Measurements from ENCODE around the gene CTIF. TPM values are rescaled to one million over a fixed set of nuclear protein-coding genes. Genes with fewer than 3 reads are reported as not detected.

Gene CTIF
- total and polyA plus RNA-seq, 12 donors, result 20.5 to 159 (median 57.0) TPM

- peak in 3 of 7 donors; percentile 43 to 62 (median 57) for DNase-seq
- peaks cover 7 to 46% of the 10 kb centered on the region in 2 donors for H3K4me1 ChIP-seq (replicated peaks in 1 of 2)
- TF ChIP-seq CTCF (IDR thresholded peaks at IDR 0.05), result no peak
- TF ChIP-seq POLR2A (IDR thresholded peaks at IDR 0.05), result no peak
These were observed 246.3 kb downstream of the CTIF start for GRCh38 chr18:48785091-48785614.

DNA sequence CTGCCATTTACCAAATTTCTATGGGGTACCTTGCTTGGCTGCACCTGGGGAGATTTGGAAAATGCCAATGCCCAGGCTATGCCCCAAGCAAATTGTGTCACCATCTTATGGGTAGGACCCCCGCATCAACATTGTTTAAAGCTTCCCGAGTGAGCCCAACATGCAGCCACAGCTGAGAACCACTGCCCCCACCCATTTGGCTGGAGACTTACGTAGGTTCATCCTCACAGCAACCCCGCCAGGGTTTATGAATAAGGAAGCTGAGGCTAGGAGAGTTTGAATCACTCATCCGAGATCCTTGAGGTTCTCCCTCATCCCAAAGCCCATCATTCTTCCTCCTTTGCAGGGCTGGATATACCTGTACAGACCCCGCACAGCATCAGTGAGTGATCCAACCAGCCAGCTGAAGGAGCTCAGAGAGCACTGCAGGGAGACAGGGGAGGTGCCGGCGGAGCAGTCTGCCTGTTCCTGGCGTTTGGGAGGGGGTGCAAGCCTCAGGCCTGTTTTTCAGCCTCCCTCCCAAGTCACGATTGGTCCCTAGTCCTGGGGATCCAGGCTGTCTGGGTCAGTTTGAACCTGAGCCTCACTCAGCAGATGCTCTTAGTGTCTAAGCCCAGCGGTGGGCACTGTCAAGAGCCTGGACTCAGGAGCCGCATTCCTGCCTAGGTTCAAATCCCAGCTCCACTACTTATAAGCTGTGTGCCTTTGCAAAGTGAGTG is 247.1 kb downstream of the CTIF start:
- no peak overlapping the region for H3K27ac ChIP-seq
- DNase-seq, result no peak
- H3K27me3 ChIP-seq, result no peaks in the 10 kb centered on the region
- WGBS, 4 donors, result 84 to 93% (median 87%) methylated on average over 8 to 12 of the region's 12 CpGs
- H3K4me1 ChIP-seq (replicated peaks in 1 of 2), result peaks cover 7 to 45% of the 10 kb centered on the region in 2 donors
- H3K36me3 ChIP-seq (replicated peaks in 1 of 2), result no peaks in the 10 kb centered on the region
- TF ChIP-seq POLR2A (IDR thresholded peaks at IDR 0.05), result no peak
- TF ChIP-seq CTCF (IDR thresholded peaks at IDR 0.05), result no peak
- no peaks in the 10 kb centered on the region for H3K9me3 ChIP-seq (replicated peaks in 1 of 3)
- H3K4me3 ChIP-seq, result no peak overlapping the region
- intact Hi-C loops (cut with DNase I), result loop anchor here (10.0 kb wide), 3 partner anchors 111 to 239 kb away; no protein-coding TSS in a partner anchor

More at GRCh38 chr18:48785091-48785614, 246.3 kb downstream of the CTIF start:
- Histone ChIP-seq H3K36me3 (replicated peaks in 1 of 2) (no peaks in the 10 kb centered on the region), H3K27me3 (no peaks in the 10 kb centered on the region), H3K4me3 (no peak overlapping the region), H3K27ac (peak overlapping the region in 1 of 5 donors; percentile 20), H3K9me3 (replicated peaks in 1 of 3) (no peaks in the 10 kb centered on the region)
- intact Hi-C loops (cut with DNase I), result loop anchor here (10.0 kb wide), 3 partner anchors 110 to 240 kb away; no protein-coding TSS in a partner anchor
- WGBS, 4 donors, result 36 to 55% (median 48%) methylated on average over 5 of the region's 5 CpGs

DNA sequence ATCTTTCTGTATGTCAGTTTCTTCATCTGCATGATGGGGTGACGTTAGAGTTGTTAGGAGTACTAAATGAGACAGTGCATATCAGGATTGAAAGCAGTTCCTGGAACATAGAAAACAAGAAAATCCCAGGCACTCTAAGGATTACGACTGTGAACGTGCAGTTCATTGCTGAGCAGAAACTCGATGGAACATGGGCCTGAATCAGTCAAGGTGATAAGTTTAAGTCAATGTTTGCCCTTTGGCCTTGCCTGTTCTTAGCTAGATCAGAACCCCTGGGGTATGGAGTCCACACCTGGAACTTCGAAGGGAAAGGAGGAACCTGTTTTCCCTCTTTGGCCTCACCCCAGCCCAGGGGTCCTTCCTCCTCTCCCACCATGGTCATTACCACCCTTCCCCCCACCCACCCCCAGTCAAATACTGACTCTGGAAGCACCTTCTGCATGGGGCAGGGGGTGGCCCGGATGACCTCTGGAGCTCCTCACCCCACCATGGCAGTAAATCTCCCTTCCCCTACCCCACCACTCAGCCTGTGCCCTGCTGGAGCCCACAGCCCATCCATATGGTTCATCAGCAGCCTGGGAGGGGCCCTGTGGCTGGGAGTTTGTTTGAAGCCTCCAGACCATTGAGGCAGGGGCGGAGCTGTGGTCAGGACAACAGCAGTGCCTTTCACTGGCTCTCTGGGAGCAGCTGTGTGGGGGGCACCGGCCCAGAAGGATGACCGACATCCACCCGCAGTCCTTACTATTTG is 247.8 kb downstream of the CTIF start:
- WGBS, 4 donors, result 81 to 88% (median 85%) methylated on average over 8 to 10 of the region's 10 CpGs
- no peak overlapping the region for H3K4me3 ChIP-seq
- TF ChIP-seq CTCF (IDR thresholded peaks at IDR 0.05) (no peak), POLR2A (IDR thresholded peaks at IDR 0.05) (no peak)
- no peaks in the 10 kb centered on the region for H3K9me3 ChIP-seq (replicated peaks in 1 of 3)
- intact Hi-C loops (cut with DNase I), result loop anchor here (10.0 kb wide), 3 partner anchors 112 to 238 kb away; no protein-coding TSS in a partner anchor
- no peak overlapping the region for H3K27ac ChIP-seq
- H3K36me3 ChIP-seq (replicated peaks in 1 of 2), result no peaks in the 10 kb centered on the region
- no peaks in the 10 kb centered on the region for H3K27me3 ChIP-seq
- peak in 1 of 7 donors; percentile 1 for DNase-seq
- H3K4me1 ChIP-seq (replicated peaks in 1 of 2), result peaks cover 7 to 47% of the 10 kb centered on the region in 2 donors
